ENCODE data around the gene OR2T29.

DNA sequence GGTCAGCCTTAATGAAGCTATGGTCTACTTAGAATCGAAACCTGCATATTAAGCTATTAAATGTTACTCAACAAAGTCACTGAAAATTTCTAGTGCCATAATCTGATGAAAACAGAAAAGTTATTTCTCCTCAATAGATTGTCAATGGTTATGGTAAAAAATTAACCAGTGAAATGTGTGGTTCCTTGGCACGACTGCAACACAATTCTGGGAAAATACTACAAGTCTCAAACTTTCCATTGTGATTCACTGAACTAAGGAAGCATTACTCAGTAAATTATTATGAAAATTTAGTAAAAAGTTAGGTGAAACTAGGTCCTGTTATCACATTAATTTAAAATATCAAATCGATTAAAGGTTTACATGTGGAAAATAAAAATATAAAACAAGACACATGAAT lies 47.7 kb upstream of the OR2T29 start:
- TF ChIP-seq, protein P1, sequence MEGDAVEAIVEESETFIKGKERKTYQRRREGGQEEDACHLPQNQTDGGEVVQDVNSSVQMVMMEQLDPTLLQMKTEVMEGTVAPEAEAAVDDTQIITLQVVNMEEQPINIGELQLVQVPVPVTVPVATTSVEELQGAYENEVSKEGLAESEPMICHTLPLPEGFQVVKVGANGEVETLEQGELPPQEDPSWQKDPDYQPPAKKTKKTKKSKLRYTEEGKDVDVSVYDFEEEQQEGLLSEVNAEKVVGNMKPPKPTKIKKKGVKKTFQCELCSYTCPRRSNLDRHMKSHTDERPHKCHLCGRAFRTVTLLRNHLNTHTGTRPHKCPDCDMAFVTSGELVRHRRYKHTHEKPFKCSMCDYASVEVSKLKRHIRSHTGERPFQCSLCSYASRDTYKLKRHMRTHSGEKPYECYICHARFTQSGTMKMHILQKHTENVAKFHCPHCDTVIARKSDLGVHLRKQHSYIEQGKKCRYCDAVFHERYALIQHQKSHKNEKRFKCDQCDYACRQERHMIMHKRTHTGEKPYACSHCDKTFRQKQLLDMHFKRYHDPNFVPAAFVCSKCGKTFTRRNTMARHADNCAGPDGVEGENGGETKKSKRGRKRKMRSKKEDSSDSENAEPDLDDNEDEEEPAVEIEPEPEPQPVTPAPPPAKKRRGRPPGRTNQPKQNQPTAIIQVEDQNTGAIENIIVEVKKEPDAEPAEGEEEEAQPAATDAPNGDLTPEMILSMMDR (IDR thresholded peaks at IDR 0.05), result no peak
- TF ChIP-seq POLR2A (IDR thresholded peaks at IDR 0.05), result no peak
- TF ChIP-seq POLR2AphosphoS5 (IDR thresholded peaks at IDR 0.05; ENCODE audit: insufficient read depth in 1 of 2, low read depth in 1 of 2), result no peak
